ENCODE data around the gene AVPR2. TPM values are rescaled to one million over a fixed set of nuclear protein-coding genes. Genes with fewer than 3 reads are reported as not detected.

Gene AVPR2
- total and polyA plus RNA-seq, 4 donors: 0.11 to 0.24 (median 0.21) TPM; not detected in 1

DNA sequence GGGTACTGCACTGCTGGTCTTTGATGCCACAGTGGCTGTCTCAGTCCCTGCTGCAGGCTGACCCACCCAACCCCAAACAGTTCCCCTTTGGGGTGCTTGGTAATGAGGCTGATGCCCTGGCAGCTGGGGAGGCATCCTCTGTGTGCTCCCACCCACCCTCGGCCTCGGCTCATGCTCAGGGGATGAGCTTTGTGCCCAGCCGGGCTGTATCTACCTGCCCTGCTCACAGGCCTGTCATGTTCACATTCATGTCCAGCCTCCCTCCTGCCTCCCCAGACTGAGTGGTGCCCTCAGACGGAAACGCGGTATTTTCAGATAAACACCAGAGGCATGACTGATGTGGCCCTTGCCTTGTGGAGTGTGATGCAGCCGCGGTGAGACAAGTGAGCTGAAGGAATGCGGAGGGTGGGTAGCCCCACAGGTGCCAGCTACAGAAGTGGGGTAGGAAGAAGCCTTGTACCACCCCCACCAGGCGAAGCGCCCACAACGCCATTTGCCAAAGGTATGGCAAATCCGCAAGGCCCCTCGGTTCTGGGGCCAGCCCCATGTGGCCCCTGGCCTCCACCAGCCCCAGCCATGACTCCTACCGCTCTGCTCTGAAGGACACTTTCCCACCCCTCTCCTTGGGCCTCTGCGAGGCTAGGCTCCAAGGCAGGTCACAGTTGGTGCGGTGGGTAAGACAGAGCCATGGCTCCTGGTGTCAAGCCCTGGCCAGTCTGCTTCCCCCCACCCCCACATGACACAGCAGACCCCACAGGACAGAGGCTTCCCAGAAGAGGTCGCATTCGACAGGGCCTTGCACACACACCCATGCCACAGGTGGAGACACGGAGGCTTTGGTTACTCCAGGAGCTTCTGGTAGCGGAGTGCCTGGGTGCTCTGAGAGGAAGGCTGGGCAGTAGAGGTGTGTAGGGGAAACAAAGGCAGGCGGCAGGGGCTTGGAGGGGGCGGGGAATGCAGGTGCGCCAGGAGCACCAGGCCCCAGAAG is 41.8 kb downstream of the AVPR2 start:
- 95% methylated on average over 15 of the region's 24 CpGs for WGBS (ENCODE audit: insufficient coverage)
- Histone ChIP-seq H3K27me3 (ENCODE audit: control insufficient read depth, insufficient read depth, low read length) (no peaks in the 10 kb centered on the region), H3K9me3 (ENCODE audit: control insufficient read depth, insufficient read depth, low read length) (no peaks in the 10 kb centered on the region), H3K27ac (ENCODE audit: low read depth, low read length) (no peak overlapping the region), H3K4me1 (ENCODE audit: control insufficient read depth, insufficient read depth, low read length) (peaks cover 50% of the 10 kb centered on the region), H3K4me3 (ENCODE audit: low read depth, low read length) (no peak overlapping the region), H3K36me3 (ENCODE audit: control insufficient read depth, insufficient read depth, low read length) (peaks cover 51% of the 10 kb centered on the region)
- no peak for DNase-seq (ENCODE audit: low read depth in 4 of 6, low spot score in 6 of 6)

DNA sequence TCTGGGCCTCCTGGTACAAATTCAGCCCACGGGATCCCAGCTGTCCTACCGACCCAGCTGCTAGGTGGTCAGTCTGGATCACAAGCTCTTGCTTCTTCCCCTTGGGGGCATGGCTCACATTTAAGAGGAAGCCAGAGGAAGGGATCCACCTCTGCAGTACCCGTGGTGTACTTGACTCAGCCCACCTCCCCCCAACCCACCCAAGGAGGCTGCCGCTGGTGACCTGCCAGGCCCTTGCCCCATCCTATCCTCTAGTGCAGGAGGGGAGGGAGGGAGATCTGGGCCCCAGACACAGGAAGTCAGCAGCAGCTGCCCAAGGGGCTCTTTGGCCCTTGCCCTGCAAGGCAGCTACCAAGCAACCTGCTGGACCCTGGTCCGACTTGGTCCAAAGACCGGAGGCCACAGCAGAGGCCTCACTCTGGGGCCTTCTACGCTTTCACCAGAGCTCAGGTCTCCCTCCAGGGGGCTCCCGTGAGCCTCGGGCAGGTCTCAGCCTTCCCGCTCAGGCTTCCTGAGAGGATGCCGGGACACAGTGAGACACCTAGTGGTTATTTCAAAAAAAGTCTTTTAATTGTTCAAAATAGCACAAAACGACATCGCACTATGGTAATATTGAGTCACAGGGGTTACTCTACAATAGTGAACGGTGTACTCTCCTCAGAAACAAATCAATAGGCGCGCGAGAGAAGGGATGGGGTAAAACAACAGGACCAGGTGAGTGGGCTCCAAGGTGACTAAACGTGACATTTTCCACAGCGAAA is 42.7 kb downstream of the AVPR2 start:
- Histone ChIP-seq H3K4me3 (ENCODE audit: low read depth, low read length) (no peak overlapping the region), H3K36me3 (ENCODE audit: control insufficient read depth, insufficient read depth, low read length) (peaks cover 60% of the 10 kb centered on the region), H3K4me1 (ENCODE audit: control insufficient read depth, insufficient read depth, low read length) (peaks cover 50% of the 10 kb centered on the region), H3K27me3 (ENCODE audit: control insufficient read depth, insufficient read depth, low read length) (no peaks in the 10 kb centered on the region), H3K9me3 (ENCODE audit: control insufficient read depth, insufficient read depth, low read length) (no peaks in the 10 kb centered on the region), H3K27ac (ENCODE audit: low read depth, low read length) (peak overlapping the region; percentile 19)
- 52% methylated on average over 9 of the region's 19 CpGs for WGBS (ENCODE audit: insufficient coverage)
- peak in 2 of 6 donors; percentile 78 to 81 for DNase-seq (ENCODE audit: low read depth in 4 of 6, low spot score in 6 of 6)

DNA sequence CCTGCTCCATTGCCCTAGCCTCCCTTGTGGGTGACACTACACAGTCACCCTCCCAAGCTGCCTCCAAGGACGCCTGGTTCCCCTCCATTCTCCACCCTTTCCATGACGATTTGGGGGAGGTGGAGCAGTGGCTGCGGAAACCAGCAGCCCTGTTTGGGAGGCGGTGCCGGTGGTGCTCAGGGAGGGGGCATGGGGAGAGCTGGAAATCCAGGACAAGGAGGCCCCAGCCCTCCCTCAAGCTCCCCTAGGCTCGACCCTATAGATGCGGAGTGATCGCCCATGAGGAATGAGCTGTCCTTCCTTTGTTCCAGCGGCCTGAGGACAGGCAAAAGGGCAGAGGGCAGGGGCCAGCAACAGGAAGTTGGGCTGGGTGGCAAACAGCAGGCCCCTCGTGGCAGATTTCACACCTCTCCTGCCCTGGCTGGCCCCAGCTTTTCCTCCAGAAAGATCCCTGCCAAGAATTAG is 43.6 kb downstream of the AVPR2 start:
- 77% methylated on average over 4 of the region's 10 CpGs for WGBS (ENCODE audit: insufficient coverage)

DNA sequence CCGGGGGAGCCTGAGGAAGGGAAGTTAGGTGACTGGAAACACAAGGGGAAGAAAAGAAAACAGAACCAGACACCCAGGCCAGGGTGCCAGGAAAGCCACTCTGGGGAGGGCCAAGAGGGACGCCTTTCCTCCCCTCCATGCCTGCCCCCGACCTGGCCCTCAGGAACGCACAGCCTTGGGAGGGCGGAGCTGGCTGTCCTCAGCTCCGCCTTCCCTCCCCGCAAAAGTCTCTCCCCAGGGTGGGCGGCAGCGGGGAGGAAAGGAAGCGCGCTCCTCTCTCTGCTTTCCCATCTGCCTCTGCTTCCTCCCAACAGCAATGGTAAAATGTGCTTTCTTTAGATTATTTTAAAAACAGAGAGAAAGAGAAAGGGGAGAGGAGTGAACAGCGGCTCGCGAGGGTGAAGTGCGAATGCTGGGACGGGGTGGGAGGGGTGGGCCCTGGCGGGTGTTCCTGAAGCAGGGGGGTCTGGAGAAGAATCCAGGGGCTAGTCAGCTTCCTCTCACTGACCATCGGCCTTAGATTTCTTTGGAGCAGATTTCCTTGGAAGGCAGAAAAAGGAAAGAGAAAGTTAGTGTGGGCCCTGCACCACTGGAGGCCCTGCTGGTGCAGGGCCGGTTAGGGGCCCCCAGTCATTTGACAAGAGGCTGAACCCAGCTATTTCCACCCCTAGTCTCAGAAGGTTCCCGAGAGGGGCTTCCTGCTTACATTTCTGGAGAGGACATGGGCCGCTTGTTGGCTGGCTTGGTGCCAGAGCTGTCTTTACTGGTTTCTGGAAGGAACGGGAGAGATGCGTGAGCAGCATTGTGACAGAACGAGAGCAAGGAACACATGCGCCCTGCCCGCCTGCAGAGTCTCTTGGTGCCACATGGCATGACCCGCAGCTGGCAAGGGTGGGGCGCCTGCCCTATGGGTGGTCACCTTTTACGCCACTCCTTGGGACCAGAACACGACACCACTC is 44.7 kb downstream of the AVPR2 start:
- 64% methylated on average over 23 of the region's 30 CpGs for WGBS (ENCODE audit: insufficient coverage)
- Histone ChIP-seq H3K4me1 (ENCODE audit: control insufficient read depth, insufficient read depth, low read length) (peaks cover 46% of the 10 kb centered on the region), H3K4me3 (ENCODE audit: low read depth, low read length) (no peak overlapping the region), H3K36me3 (ENCODE audit: control insufficient read depth, insufficient read depth, low read length) (peaks cover 73% of the 10 kb centered on the region), H3K9me3 (ENCODE audit: control insufficient read depth, insufficient read depth, low read length) (peaks cover 1% of the 10 kb centered on the region), H3K27ac (ENCODE audit: low read depth, low read length) (peak overlapping the region; percentile 61), H3K27me3 (ENCODE audit: control insufficient read depth, insufficient read depth, low read length) (no peaks in the 10 kb centered on the region)
- DNase-seq (ENCODE audit: low read depth in 4 of 6, low spot score in 6 of 6): peak in 2 of 6 donors; percentile 41 to 57

More for the DNA sequence above, 43.6 kb downstream of the AVPR2 start:
- Histone ChIP-seq H3K9me3 (ENCODE audit: control insufficient read depth, insufficient read depth, low read length) (no peaks in the 10 kb centered on the region), H3K4me3 (ENCODE audit: low read depth, low read length) (no peak overlapping the region), H3K27ac (ENCODE audit: low read depth, low read length) (peak overlapping the region; percentile 61), H3K27me3 (ENCODE audit: control insufficient read depth, insufficient read depth, low read length) (no peaks in the 10 kb centered on the region), H3K36me3 (ENCODE audit: control insufficient read depth, insufficient read depth, low read length) (peaks cover 62% of the 10 kb centered on the region), H3K4me1 (ENCODE audit: control insufficient read depth, insufficient read depth, low read length) (peaks cover 47% of the 10 kb centered on the region)
- DNase-seq (ENCODE audit: low read depth in 4 of 6, low spot score in 6 of 6): no peak

DNA sequence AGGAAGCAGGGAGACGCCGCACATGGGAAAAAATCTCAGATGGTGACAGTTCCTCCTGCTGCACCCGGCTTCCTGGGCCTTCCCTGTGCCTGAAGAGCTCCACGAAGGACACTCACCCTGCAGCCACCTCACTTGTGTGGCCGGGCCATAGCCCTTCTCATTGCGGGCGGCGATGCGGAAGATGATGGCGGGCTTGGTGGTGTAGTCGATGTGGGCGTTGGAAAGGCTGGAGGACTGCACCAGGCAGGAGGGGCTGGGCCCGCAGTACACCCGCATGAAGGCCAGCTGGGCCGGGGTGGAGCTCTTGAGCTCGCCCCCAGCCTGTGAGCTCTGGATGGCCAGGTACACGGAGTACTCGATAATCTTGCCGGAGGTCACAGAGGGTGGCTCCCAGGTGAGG is 45.7 kb downstream of the AVPR2 start:
- H3K9me3 ChIP-seq (ENCODE audit: control insufficient read depth, insufficient read depth, low read length): peaks cover 1% of the 10 kb centered on the region
- H3K4me3 ChIP-seq (ENCODE audit: low read depth, low read length): no peak overlapping the region
- H3K27ac ChIP-seq (ENCODE audit: low read depth, low read length): no peak overlapping the region
- 81% methylated on average over 19 of the region's 19 CpGs for WGBS (ENCODE audit: insufficient coverage)
- DNase-seq (ENCODE audit: low read depth in 4 of 6, low spot score in 6 of 6): no peak
- H3K27me3 ChIP-seq (ENCODE audit: control insufficient read depth, insufficient read depth, low read length): no peaks in the 10 kb centered on the region
- peaks cover 83% of the 10 kb centered on the region for H3K36me3 ChIP-seq (ENCODE audit: control insufficient read depth, insufficient read depth, low read length)
- peaks cover 37% of the 10 kb centered on the region for H3K4me1 ChIP-seq (ENCODE audit: control insufficient read depth, insufficient read depth, low read length)

DNA sequence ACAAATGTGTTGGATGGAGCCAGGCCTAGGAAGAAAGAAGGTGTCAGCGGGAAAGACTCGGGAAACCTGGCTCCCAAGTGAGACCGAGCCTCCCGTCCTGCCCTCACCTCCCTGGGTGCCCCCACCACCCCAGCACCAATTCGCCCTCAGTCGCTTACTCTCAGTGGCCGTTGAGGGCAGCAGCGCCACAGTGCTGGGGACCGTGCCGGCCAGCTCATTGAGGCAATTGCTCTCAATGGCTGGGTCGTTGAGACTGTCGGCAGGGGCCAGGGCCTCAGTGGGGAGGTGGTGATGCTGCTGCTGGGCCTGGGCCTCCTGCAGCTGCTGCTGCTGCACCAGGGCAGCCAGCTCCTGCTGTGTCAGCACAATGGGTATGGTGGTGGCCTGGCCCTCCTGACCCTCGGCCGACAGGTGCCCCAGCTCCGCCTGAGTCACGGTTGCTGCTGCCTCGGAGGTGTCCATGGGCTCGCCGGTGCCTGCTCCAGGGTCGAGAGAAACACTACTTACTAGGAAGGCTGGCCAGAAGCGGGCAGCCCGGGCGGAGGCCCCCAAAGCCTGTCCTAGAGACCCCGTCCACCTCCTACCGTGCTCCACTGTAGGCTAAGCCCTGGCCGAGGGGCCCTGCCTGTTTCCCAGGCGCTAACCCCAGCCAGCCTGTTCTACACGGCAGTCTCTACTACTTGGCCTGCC is 47.4 kb downstream of the AVPR2 start:
- WGBS (ENCODE audit: insufficient coverage): 91% methylated on average over 24 of the region's 28 CpGs
- Histone ChIP-seq H3K4me3 (ENCODE audit: low read depth, low read length) (no peak overlapping the region), H3K27me3 (ENCODE audit: control insufficient read depth, insufficient read depth, low read length) (no peaks in the 10 kb centered on the region), H3K27ac (ENCODE audit: low read depth, low read length) (no peak overlapping the region), H3K36me3 (ENCODE audit: control insufficient read depth, insufficient read depth, low read length) (peaks cover 93% of the 10 kb centered on the region), H3K9me3 (ENCODE audit: control insufficient read depth, insufficient read depth, low read length) (peaks cover 1% of the 10 kb centered on the region), H3K4me1 (ENCODE audit: control insufficient read depth, insufficient read depth, low read length) (peaks cover 37% of the 10 kb centered on the region)
- DNase-seq (ENCODE audit: low read depth in 4 of 6, low spot score in 6 of 6): no peak

DNA sequence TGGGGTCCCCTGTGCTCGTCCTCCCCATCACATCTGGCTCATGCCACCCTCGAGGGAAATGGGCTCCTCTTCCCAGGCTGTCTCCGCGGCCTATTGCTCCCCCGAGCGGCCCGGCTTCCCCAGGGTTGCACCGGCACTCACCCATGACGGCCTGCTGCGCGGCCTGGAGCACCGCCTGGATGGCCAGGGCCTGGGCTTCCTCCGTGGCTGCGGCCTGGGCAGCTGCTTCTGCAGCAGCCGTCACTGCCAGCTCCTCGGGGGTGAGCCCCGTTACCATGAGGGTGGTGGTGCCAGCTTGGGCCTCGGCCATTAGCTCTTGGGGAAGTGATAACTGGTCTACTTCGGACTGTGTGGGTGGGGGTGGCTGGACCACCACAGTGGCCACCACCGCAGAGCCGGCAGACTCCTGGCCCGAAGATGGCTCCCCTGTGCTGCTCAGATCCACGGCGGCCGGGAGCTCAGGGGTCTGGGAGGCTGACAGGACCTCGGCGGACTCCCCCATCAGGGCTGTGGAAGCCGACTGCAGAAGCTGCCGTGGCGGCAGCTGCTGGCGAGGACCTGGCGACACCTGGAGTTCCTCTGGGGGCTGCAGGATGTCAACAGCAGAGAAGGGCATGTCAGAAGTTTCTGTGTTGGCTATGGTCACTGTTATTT is 48.0 kb downstream of the AVPR2 start:
- DNase-seq (ENCODE audit: low read depth in 4 of 6, low spot score in 6 of 6): no peak
- 89% methylated on average over 31 of the region's 32 CpGs for WGBS (ENCODE audit: insufficient coverage)
- no peak overlapping the region for H3K4me3 ChIP-seq (ENCODE audit: low read depth, low read length)
- peaks cover 1% of the 10 kb centered on the region for H3K9me3 ChIP-seq (ENCODE audit: control insufficient read depth, insufficient read depth, low read length)
- peaks cover 99% of the 10 kb centered on the region for H3K36me3 ChIP-seq (ENCODE audit: control insufficient read depth, insufficient read depth, low read length)
- no peaks in the 10 kb centered on the region for H3K27me3 ChIP-seq (ENCODE audit: control insufficient read depth, insufficient read depth, low read length)
- H3K4me1 ChIP-seq (ENCODE audit: control insufficient read depth, insufficient read depth, low read length): peaks cover 37% of the 10 kb centered on the region
- no peak overlapping the region for H3K27ac ChIP-seq (ENCODE audit: low read depth, low read length)

DNA sequence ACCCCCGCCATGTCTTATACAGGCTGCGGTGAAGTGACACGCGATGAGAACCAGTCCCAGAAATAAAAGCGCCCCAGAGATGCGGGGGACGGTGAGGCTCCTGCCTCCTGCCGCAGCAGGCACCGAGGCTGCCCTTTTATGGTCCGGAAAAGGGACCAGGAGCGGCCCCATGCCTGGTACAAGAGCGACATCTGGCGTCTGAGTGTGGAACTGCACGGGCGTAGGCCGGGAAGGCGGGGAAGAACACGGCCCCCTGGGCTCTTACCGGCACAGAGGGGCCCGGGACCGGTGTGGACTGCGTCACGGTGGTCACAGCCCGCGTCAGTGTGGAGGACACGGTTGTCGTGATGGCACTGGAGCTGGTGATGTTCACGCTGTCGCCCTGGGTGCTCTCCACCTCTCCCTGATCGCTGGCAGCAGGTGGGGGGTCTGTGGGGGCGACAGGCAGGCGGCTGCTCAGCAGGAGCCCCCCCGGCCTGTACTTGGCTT is 48.9 kb downstream of the AVPR2 start:
- DNase-seq (ENCODE audit: low read depth in 4 of 6, low spot score in 6 of 6): peak in 2 of 6 donors; percentile 79 to 81
- Histone ChIP-seq H3K4me1 (ENCODE audit: control insufficient read depth, insufficient read depth, low read length) (peaks cover 28% of the 10 kb centered on the region), H3K27ac (ENCODE audit: low read depth, low read length) (peak overlapping the region; percentile 15), H3K36me3 (ENCODE audit: control insufficient read depth, insufficient read depth, low read length) (peaks cover 99% of the 10 kb centered on the region), H3K9me3 (ENCODE audit: control insufficient read depth, insufficient read depth, low read length) (peaks cover 1% of the 10 kb centered on the region), H3K4me3 (ENCODE audit: low read depth, low read length) (no peak overlapping the region), H3K27me3 (ENCODE audit: control insufficient read depth, insufficient read depth, low read length) (no peaks in the 10 kb centered on the region)
- 30% methylated on average over 31 of the region's 33 CpGs for WGBS (ENCODE audit: insufficient coverage)

Measured in spinal cord (tissue), 10 donors.